Left renal cortex interstitium (tissue), 4 donors: ENCODE results near the gene HDGFL1. TPM values are rescaled to one million over a fixed set of nuclear protein-coding genes. Genes with fewer than 3 reads are reported as not detected.

Experiments
- DNase-seq, 4 donors: peaks; one replicate each; pipeline ENCODE4 v3.0.0-alpha.2; 2013; ENCODE audit warnings: low read depth in 4 of 4, low spot score in 2 of 4, missing footprints in 1 of 4
- polyA plus RNA-seq, 4 donors: library from polyadenylated mRNA; unstranded; fragments of 120-200 nt; gene quantifications; one replicate each; pipeline ENCODE4 v1.2.1, GENCODE V29; 2013; ENCODE audit not compliant: insufficient read length in 4 of 4

The HDGFL1 gene
- polyA plus RNA-seq, 4 donors, result not detected

GRCh38 chr6:22589118-22589517 is 19.8 kb downstream of the HDGFL1 start:
- no peak for DNase-seq

GRCh38 chr6:22590423-22590822 is 21.1 kb downstream of the HDGFL1 start:
- no peak for DNase-seq

- DNase-seq, result no peak
Measured at GRCh38 chr6:22593895-22594294, 24.5 kb downstream of the HDGFL1 start.

GRCh38 chr6:22596011-22596410 is 26.6 kb downstream of the HDGFL1 start:
- DNase-seq, result no peak

- no peak for DNase-seq
Measured at GRCh38 chr6:22598339-22598738, 29.0 kb downstream of the HDGFL1 start.

GRCh38 chr6:22600059-22600458 is 30.7 kb downstream of the HDGFL1 start:
- no peak for DNase-seq

GRCh38 chr6:22601984-22602383 is 32.6 kb downstream of the HDGFL1 start:
- DNase-seq, result no peak

GRCh38 chr6:22605736-22606135 is 36.4 kb downstream of the HDGFL1 start:
- no peak for DNase-seq

- no peak for DNase-seq
Measured at GRCh38 chr6:22610127-22610526, 40.8 kb downstream of the HDGFL1 start.

- DNase-seq, result no peak
Measured at GRCh38 chr6:22612236-22612635, 42.9 kb downstream of the HDGFL1 start.

GRCh38 chr6:22613051-22613450 is 43.7 kb downstream of the HDGFL1 start:
- no peak for DNase-seq

- no peak for DNase-seq
Measured at GRCh38 chr6:22613695-22614094, 44.3 kb downstream of the HDGFL1 start.

- no peak for DNase-seq
Measured at GRCh38 chr6:22614547-22614946, 45.2 kb downstream of the HDGFL1 start.

- no peak for DNase-seq
Measured at GRCh38 chr6:22621028-22621427, 51.7 kb downstream of the HDGFL1 start.
